HepG2 (cell line): ENCODE results near the gene THRAP3. TPM values are rescaled to one million over a fixed set of nuclear protein-coding genes. Genes with fewer than 3 reads are reported as not detected.

ENCODE experiments used
- ATAC-seq: fragments of 200-7000 bp; cut with Tn5 transposase; 3 replicates; pipeline ENCODE4 v1.9.1; 2020; ENCODE audit warnings: mild to moderate bottlenecking, moderate library complexity
- BruUV-seq: library from RNA; stranded (reverse); fragments of 400-500 nt; replicated peaks from 2 replicates; lab custom pipeline; 2021; lab: Mats Ljungman, UMichigan
- CTCF ChIA-PET: fragments of 300-600 bp; formaldehyde crosslinking; extraction: SDS; loops from one replicate; lab custom pipeline; 2021; ENCODE audit warnings: low total read pairs, inconsistent platforms, low intra/inter-chr PET ratio; lab: Yijun Ruan, JAX
- POLR2A ChIA-PET: fragments of 350-600 bp; sonication (Branson Sonifier 250); formaldehyde crosslinking; loops from one replicate; lab custom pipeline; 2020; ENCODE audit warnings: antibody characterized with exemption, inconsistent platforms; lab: Yijun Ruan, JAX
- DNase-seq: peaks from one replicate; pipeline ENCODE4 v3.0.0-alpha.2; 2015; ENCODE audit warnings: low spot score
- FAIRE-seq: peaks from 3 replicates; lab custom pipeline; 2011; peaks lifted over from hg19 to GRCh38; lab: Jason Lieb, UNC
- H2AFZ ChIP-seq: one replicate; pipeline ENCODE4 v1.6.1; 2011; ENCODE audit warnings: low read length, inconsistent platforms
- H3K27ac ChIP-seq: fragments of 300-600 bp; 3 replicates; pipeline ENCODE4 v1.8.0; 2011; ENCODE audit warnings: mixed run types, mild to moderate bottlenecking, mixed read lengths, low read length, inconsistent platforms; ENCODE audit not compliant: insufficient read depth; ENCODE audit errors: extremely low read length
- H3K27me3 ChIP-seq, 2 experiments: fragments of 200-600 bp in 1 of 2; 2 replicates in 1 of 2; 3 replicates in 1 of 2; pipeline versions ENCODE4 v1.6.0 to v1.8.0; 2011; ENCODE audit warnings: low read length in 2 of 2, mild to moderate bottlenecking in 2 of 2, moderate library complexity in 2 of 2, inconsistent platforms in 1 of 2; ENCODE audit not compliant: insufficient read depth in 2 of 2, control insufficient read depth in 1 of 2
- H3K36me3 ChIP-seq, 2 experiments: fragments of 200-600 bp in 1 of 2; replicated peaks in 1 of 2; 2 replicates in 1 of 2; 3 replicates in 1 of 2; pipeline versions ENCODE4 v1.5.1 to v1.8.0; 2011; ENCODE audit warnings: low read length in 2 of 2, inconsistent platforms in 1 of 2; ENCODE audit not compliant: insufficient read depth in 2 of 2, control insufficient read depth in 1 of 2
- H3K4me1 ChIP-seq: 2 replicates; pipeline ENCODE4 v1.5.1; 2012; ENCODE audit warnings: low read length, inconsistent platforms; ENCODE audit not compliant: insufficient read depth
- H3K4me2 ChIP-seq: 2 replicates; pipeline ENCODE4 v1.6.0; 2011; ENCODE audit warnings: low read depth, low read length, inconsistent platforms
- H3K4me3 ChIP-seq, 3 experiments: fragments of 200-600 bp in 1 of 3; sonication (generic), shearing (Covaris generic) in 1 of 3; replicated peaks in 1 of 3; 2 replicates each; pipeline ENCODE4 v1.5.1; 2011 to 2016; ENCODE audit warnings: low read length in 3 of 3, inconsistent platforms in 2 of 3, low read depth in 2 of 3, mild to moderate bottlenecking in 2 of 3, control low read depth in 1 of 3, mixed read lengths in 1 of 3; ENCODE audit not compliant: insufficient read depth in 1 of 3
- H3K79me2 ChIP-seq: one replicate; pipeline ENCODE4 v1.6.1; 2011; ENCODE audit warnings: low read length, inconsistent platforms; ENCODE audit not compliant: insufficient read depth
- H3K9ac ChIP-seq: 2 replicates; pipeline ENCODE4 v1.6.0; 2011; ENCODE audit warnings: mild to moderate bottlenecking, low read depth, low read length, inconsistent platforms; ENCODE audit not compliant: insufficient read depth
- H3K9me3 ChIP-seq: 2 replicates; pipeline ENCODE4 v1.5.1; 2012; ENCODE audit warnings: mild to moderate bottlenecking, low read length
- H4K20me1 ChIP-seq: 2 replicates; pipeline ENCODE4 v1.6.0; 2011; ENCODE audit warnings: inconsistent platforms, mild to moderate bottlenecking, low read length, moderate library complexity; ENCODE audit not compliant: insufficient read depth
- CBFB ChIP-seq: sonication (generic); formaldehyde crosslinking; IDR thresholded peaks from 2 replicates; pipeline ENCODE4 v1.4.0; 2020; ENCODE audit warnings: missing genetic modification reagents
- E2F2 ChIP-seq: sonication (generic); formaldehyde crosslinking; IDR thresholded peaks from 2 replicates; pipeline ENCODE4 v1.4.0; 2020; ENCODE audit warnings: missing genetic modification reagents, borderline replicate concordance
- HINFP ChIP-seq: sonication (generic); formaldehyde crosslinking; IDR thresholded peaks from 2 replicates; pipeline ENCODE4 v1.4.0; 2020; ENCODE audit warnings: low read depth, mild to moderate bottlenecking, missing genetic modification reagents
- KAT2B ChIP-seq: fragments of 150-350 bp; IDR thresholded peaks from 2 replicates; pipeline ENCODE4 v1.6.1; 2014; ENCODE audit warnings: low read depth, low read length, borderline replicate concordance
- PAF1 ChIP-seq: IDR thresholded peaks from 2 replicates; pipeline ENCODE4 v1.6.1; 2016; ENCODE audit warnings: missing genetic modification reagents, missing compliant biosample characterization
- SMYD3 ChIP-seq: sonication (generic); formaldehyde crosslinking; IDR thresholded peaks from 2 replicates; pipeline ENCODE4 v1.8.1; 2023; ENCODE audit warnings: mild to moderate bottlenecking, missing genetic modification reagents
- SRSF9 ChIP-seq: fragments of 200-400 bp; formaldehyde crosslinking; IDR thresholded peaks from 2 replicates; pipeline ENCODE4 v1.6.1; 2018; ENCODE audit warnings: borderline replicate concordance, mild to moderate bottlenecking, low read depth, low read length; ENCODE audit not compliant: insufficient read depth, poor library complexity, severe bottlenecking
- STAT6 ChIP-seq: sonication (generic); formaldehyde crosslinking; IDR thresholded peaks from 2 replicates; pipeline ENCODE4 v1.4.0; 2020; ENCODE audit warnings: missing genetic modification reagents, mild to moderate bottlenecking, borderline replicate concordance
- TFDP1 ChIP-seq: IDR thresholded peaks from 2 replicates; pipeline ENCODE4 v1.6.1; 2016; ENCODE audit warnings: missing compliant biosample characterization, missing genetic modification reagents, borderline replicate concordance
- YEATS4 ChIP-seq: sonication (generic); formaldehyde crosslinking; IDR thresholded peaks from 2 replicates; pipeline ENCODE4 v1.4.0; 2020; ENCODE audit warnings: missing genetic modification reagents, borderline replicate concordance
- ZNF230 ChIP-seq: sonication (generic); formaldehyde crosslinking; IDR thresholded peaks from 2 replicates; pipeline ENCODE4 v1.4.0; 2020; ENCODE audit warnings: mild to moderate bottlenecking, missing genetic modification reagents
- ZNF292 ChIP-seq: sonication (generic); formaldehyde crosslinking; IDR thresholded peaks from 2 replicates; pipeline ENCODE4 v1.8.1; 2022; ENCODE audit warnings: mild to moderate bottlenecking, low read depth, missing genetic modification reagents, borderline replicate concordance
- ZNF709 ChIP-seq: sonication (generic); formaldehyde crosslinking; IDR thresholded peaks from 2 replicates; pipeline ENCODE4 v1.5.0; 2020; ENCODE audit warnings: mild to moderate bottlenecking, missing genetic modification reagents
- ZNF792 ChIP-seq: IDR thresholded peaks from 2 replicates; pipeline ENCODE4 v1.6.1; 2016
- WGBS: methylation state at CpG from one replicate; pipeline ENCODE4 v1.1.6; 2017; ENCODE audit warnings: low lambda C conversion rate; 5-methylcytosine and 5-hydroxymethylcytosine counted together
- in situ Hi-C: cut with HindIII; loops from 2 replicates; pipeline ENCODE4 v1.10.0; 2017; ENCODE audit warnings: low pct_unique_long_range_greater_than_20kb; ENCODE audit not compliant: extremely low pct_ligation_motif_present
- intact Hi-C: fragments of 100-400 bp; cut with micrococcal nuclease; formaldehyde crosslinking; loops from one replicate; pipeline ENCODE4 v1.10.0; 2022; ENCODE audit not compliant: unreplicated experiment
- polyA plus RNA-seq, 8 experiments: library from polyadenylated mRNA; depleted of rRNA in 3 of 8; stranded (reverse) in 7 of 8; unstranded in 1 of 8; fragments of >200 nt; fragmentation: Illumina TruSeq in 4 of 8; extraction: Trizol in 4 of 8; gene quantifications; 2 replicates each; pipeline versions ENCODE4 v1.2.1 to v1.2.3, GENCODE V29; 2011 to 2016; ENCODE audit warnings: low read depth in 4 of 8, missing spikeins in 1 of 8, mixed read lengths in 1 of 8; ENCODE audit not compliant: insufficient read depth in 1 of 8
- total RNA-seq, 5 experiments: library from RNA; depleted of rRNA; stranded (reverse); fragments of >200 nt; fragmentation: Illumina TruSeq; extraction: Trizol; gene quantifications; 2 replicates each; pipeline ENCODE4 v1.2.3, GENCODE V29; 2016; ENCODE audit warnings: low read depth in 1 of 5

The THRAP3 gene
- total and polyA plus RNA-seq, 2 of the 13 experiments (the other 11 are each of a cell fraction or from before 2014, with no cell fraction given) = 45.0 to 92.6 TPM

- Histone ChIP-seq H3K9ac (peak overlapping the region; percentile 95), H3K4me2 (peak overlapping the region; percentile 75), H3K9me3 (no peaks in the 10 kb centered on the region), H2AFZ (no peak overlapping the region), H3K4me3 (peak overlapping the region; percentile 86 to 100 (median 89)), H3K36me3 (peaks cover 7 to 16% of the 10 kb centered on the region in 2 experiments; a peak in 3 of 5 replicates), H3K79me2 (peaks cover 58% of the 10 kb centered on the region), H3K27ac (peak overlapping the region; percentile 94), H3K27me3 (no peaks in the 10 kb centered on the region; a peak in 1 of 5 replicates), H3K4me1 (peaks cover 41% of the 10 kb centered on the region), H4K20me1 (peaks cover 44% of the 10 kb centered on the region)
- ATAC-seq (no peak), DNase-seq (no peak), FAIRE-seq (no peak)
- ChIA-PET CTCF (no interaction called here), POLR2A (interaction anchor here (0.9 to 8.2 kb wide), 17 partner anchors 8 to 161 kb away, joined by 3 to 141 read pairs (median 10); partner anchors contain the start of genes MAP7D1, SH3D21, STK40 and TRAPPC3)
- 6% methylated on average over 10 of the region's 10 CpGs for WGBS
- intact Hi-C loops = loop anchor here (2.0 to 10.0 kb wide), 2 partner anchors 15 to 71 kb away; partner anchors contain the start of gene MAP7D1
- in situ Hi-C loops = no loop called here
- BruUV-seq = no TSS peak
- TF ChIP-seq ZNF292 (CRISPR knock-in tag) (no peak), E2F2 (CRISPR knock-in tag) (no peak), TFDP1 (CRISPR knock-in tag) (no peak), HINFP (no peak), KAT2B (no peak), YEATS4 (CRISPR knock-in tag) (no peak), SRSF9 (no peak), STAT6 (CRISPR knock-in tag) (no peak), ZNF230 (CRISPR knock-in tag) (no peak), ZNF792 (CRISPR knock-in tag) (no peak), SMYD3 (CRISPR knock-in tag) (no peak), ZNF709 (CRISPR knock-in tag) (no peak), PAF1 (no peak), CBFB (CRISPR knock-in tag) (no peak)
These were observed 1.1 kb downstream of the THRAP3 start for GRCh38 chr1:36225283-36225899.
